GM18502 (cell line): ENCODE data around the gene CPLX1.

ENCODE experiments used
- ATAC-seq: cut with Tn5 transposase; IDR thresholded peaks from one replicate; pipeline ENCODE4 v1.9.1; 2021; ENCODE audit warnings: mild to moderate bottlenecking; ENCODE audit not compliant: unreplicated experiment, poor library complexity

CPLX1 gene

GRCh38 chr4:834368-835147 is 8.6 kb upstream of the CPLX1 start:
- ATAC-seq = no peak

GRCh38 chr4:833731-834367 is 7.9 kb upstream of the CPLX1 start:
- ATAC-seq = no peak

- ATAC-seq = no peak
Observed at GRCh38 chr4:833156-833555, 7.2 kb upstream of the CPLX1 start.

- ATAC-seq = no peak
Observed at GRCh38 chr4:832536-832935, 6.6 kb upstream of the CPLX1 start.

GRCh38 chr4:832108-832507 is 6.2 kb upstream of the CPLX1 start:
- ATAC-seq = no peak

GRCh38 chr4:831483-831805 is 5.5 kb upstream of the CPLX1 start:
- ATAC-seq = no peak

GRCh38 chr4:830601-831482 is 4.9 kb upstream of the CPLX1 start:
- ATAC-seq = no peak

GRCh38 chr4:829761-830600 is 4.1 kb upstream of the CPLX1 start:
- ATAC-seq = no peak

GRCh38 chr4:829291-829690 is 3.4 kb upstream of the CPLX1 start:
- no peak for ATAC-seq

- no peak for ATAC-seq
Observed at GRCh38 chr4:828641-829271, 2.8 kb upstream of the CPLX1 start.

GRCh38 chr4:827209-828081 is 1.5 kb upstream of the CPLX1 start:
- ATAC-seq = no peak

- ATAC-seq = no peak
Observed at GRCh38 chr4:826508-827208, 729 bp upstream of the CPLX1 start.

GRCh38 chr4:825063-825970 is 612 bp downstream of the CPLX1 start:
- ATAC-seq = no peak

- ATAC-seq = no peak
Observed at GRCh38 chr4:824461-825062, 1.4 kb downstream of the CPLX1 start.

- no peak for ATAC-seq
Observed at GRCh38 chr4:823761-824460, 2.0 kb downstream of the CPLX1 start.

- ATAC-seq = no peak
Observed at GRCh38 chr4:823176-823760, 2.7 kb downstream of the CPLX1 start.
